GM19025 (cell line): ENCODE results near the gene SMAD3.

Experiments
- ATAC-seq: cut with Tn5 transposase; IDR thresholded peaks from one replicate; pipeline ENCODE4 v1.9.1; 2021; ENCODE audit warnings: mild to moderate bottlenecking, low read depth, moderate library complexity; ENCODE audit not compliant: unreplicated experiment

SMAD3 gene

GRCh38 chr15:67035886-67036285 lies 29.5 kb upstream of the SMAD3 start:
- ATAC-seq, result no peak

GRCh38 chr15:67036775-67037555 lies 28.4 kb upstream of the SMAD3 start:
- ATAC-seq, result no peak

- ATAC-seq, result no peak
Observed at GRCh38 chr15:67037694-67038093, 27.7 kb upstream of the SMAD3 start.

- ATAC-seq, result no peak
Observed at GRCh38 chr15:67038736-67039135, 26.7 kb upstream of the SMAD3 start.

- no peak for ATAC-seq
Observed at GRCh38 chr15:67039384-67040075, 25.9 kb upstream of the SMAD3 start.

- no peak for ATAC-seq
Observed at GRCh38 chr15:67040277-67040676, 25.1 kb upstream of the SMAD3 start.

- no peak for ATAC-seq
Observed at GRCh38 chr15:67042551-67043142, 22.8 kb upstream of the SMAD3 start.

GRCh38 chr15:67043939-67044771 lies 21.2 kb upstream of the SMAD3 start:
- no peak for ATAC-seq

- no peak for ATAC-seq
Observed at GRCh38 chr15:67047149-67047661, 18.2 kb upstream of the SMAD3 start.

- ATAC-seq, result no peak
Observed at GRCh38 chr15:67048281-67049279, 16.8 kb upstream of the SMAD3 start.

GRCh38 chr15:67049351-67050044 lies 15.9 kb upstream of the SMAD3 start:
- ATAC-seq, result no peak

GRCh38 chr15:67050062-67050461 lies 15.3 kb upstream of the SMAD3 start:
- ATAC-seq, result no peak

- no peak for ATAC-seq
Observed at GRCh38 chr15:67050522-67051087, 14.8 kb upstream of the SMAD3 start.

GRCh38 chr15:67051088-67052045 lies 14.0 kb upstream of the SMAD3 start:
- no peak for ATAC-seq

- ATAC-seq, result no peak
Observed at GRCh38 chr15:67054676-67055075, 10.7 kb upstream of the SMAD3 start.

- no peak for ATAC-seq
Observed at GRCh38 chr15:67059127-67059553, 6.3 kb upstream of the SMAD3 start.

- no peak for ATAC-seq
Observed at GRCh38 chr15:67061811-67062368, 3.5 kb upstream of the SMAD3 start.
